H9 (cell line): ENCODE data around the gene RARB. TPM values are rescaled to one million over a fixed set of nuclear protein-coding genes. Genes with fewer than 3 reads are reported as not detected.

ENCODE experiments used
- DNase-seq: peaks from one replicate; pipeline ENCODE4 v3.0.0-alpha.2; 2017
- H2AFZ ChIP-seq: one replicate; pipeline ENCODE4 v1.6.1; 2013; ENCODE audit warnings: mild to moderate bottlenecking, low read length, control low read depth, moderate library complexity
- H2AK5ac ChIP-seq: 2 replicates; pipeline ENCODE4 v1.6.1; 2013; ENCODE audit warnings: low read length, control low read depth, mixed read lengths; ENCODE audit not compliant: insufficient read length
- H2BK120ac ChIP-seq: one replicate; pipeline ENCODE4 v1.6.1; 2013; ENCODE audit warnings: low read depth, mild to moderate bottlenecking, low read length, control low read depth, inconsistent platforms; ENCODE audit not compliant: poor library complexity, severe bottlenecking
- H2BK12ac ChIP-seq: 2 replicates; pipeline ENCODE4 v1.6.1; 2013; ENCODE audit warnings: low read length, control low read depth, mixed read lengths, low read depth; ENCODE audit not compliant: insufficient read length
- H2BK15ac ChIP-seq: 2 replicates; pipeline ENCODE4 v1.6.1; 2013; ENCODE audit warnings: low read depth, low read length, control low read depth
- H2BK20ac ChIP-seq: one replicate; pipeline ENCODE4 v1.6.1; 2013; ENCODE audit warnings: low read depth, mild to moderate bottlenecking, low read length, control low read depth, inconsistent platforms; ENCODE audit not compliant: poor library complexity, severe bottlenecking
- H2BK5ac ChIP-seq: 2 replicates; pipeline ENCODE4 v1.6.1; 2013; ENCODE audit warnings: low read length, control low read depth, mixed read lengths; ENCODE audit not compliant: insufficient read length
- H3K14ac ChIP-seq: 2 replicates; pipeline ENCODE4 v1.6.1; 2013; ENCODE audit warnings: low read length, control low read depth; ENCODE audit not compliant: insufficient read depth
- H3K18ac ChIP-seq: 2 replicates; pipeline ENCODE4 v1.6.1; 2013; ENCODE audit warnings: low read depth, mild to moderate bottlenecking, mixed read lengths, low read length, control low read depth; ENCODE audit not compliant: insufficient read length
- H3K23ac ChIP-seq: 2 replicates; pipeline ENCODE4 v1.6.1; 2013; ENCODE audit warnings: low read length, control low read depth, mixed read lengths, low read depth; ENCODE audit not compliant: insufficient read length
- H3K23me2 ChIP-seq: 2 replicates; pipeline ENCODE4 v1.6.1; 2013; ENCODE audit warnings: low read depth, mild to moderate bottlenecking, mixed read lengths, low read length, control low read depth; ENCODE audit not compliant: insufficient read length, poor library complexity, severe bottlenecking
- H3K27ac ChIP-seq: 2 replicates; pipeline ENCODE4 v1.5.1; 2013; ENCODE audit warnings: low read length, control low read depth, mixed read lengths, low read depth; ENCODE audit not compliant: insufficient read length
- H3K27me3 ChIP-seq: 2 replicates; pipeline ENCODE4 v1.6.1; 2013; ENCODE audit warnings: low read length, control low read depth, inconsistent platforms; ENCODE audit not compliant: insufficient read depth
- H3K4ac ChIP-seq: 2 replicates; pipeline ENCODE4 v1.6.1; 2013; ENCODE audit warnings: low read depth, mild to moderate bottlenecking, control low read depth, inconsistent platforms, low read length, moderate library complexity
- H3K4me1 ChIP-seq: 2 replicates; pipeline ENCODE4 v1.6.1; 2013; ENCODE audit warnings: low read length, control low read depth, inconsistent platforms; ENCODE audit not compliant: insufficient read depth
- H3K4me2 ChIP-seq: 2 replicates; pipeline ENCODE4 v1.6.1; 2013; ENCODE audit warnings: low read length, control low read depth, mixed read lengths; ENCODE audit not compliant: insufficient read length, insufficient read depth
- H3K56ac ChIP-seq: 2 replicates; pipeline ENCODE4 v1.6.1; 2013; ENCODE audit warnings: low read depth, mild to moderate bottlenecking, mixed read lengths, low read length, control low read depth; ENCODE audit not compliant: insufficient read length
- H3K79me1 ChIP-seq: 2 replicates; pipeline ENCODE4 v1.6.1; 2013; ENCODE audit warnings: low read depth, mild to moderate bottlenecking, moderate library complexity, low read length, control low read depth, inconsistent platforms; ENCODE audit not compliant: insufficient read depth, poor library complexity, severe bottlenecking
- H3K79me2 ChIP-seq: 2 replicates; pipeline ENCODE4 v1.6.1; 2013; ENCODE audit warnings: low read length, control low read depth, inconsistent platforms; ENCODE audit not compliant: insufficient read depth
- H3K9ac ChIP-seq: 2 replicates; pipeline ENCODE4 v1.6.1; 2013; ENCODE audit warnings: low read length, control low read depth, mixed read lengths; ENCODE audit not compliant: insufficient read length; ENCODE audit errors: extremely low read depth
- H3K9me3 ChIP-seq: one replicate; pipeline ENCODE4 v1.6.1; 2013; ENCODE audit warnings: low read depth, low read length, inconsistent platforms; ENCODE audit not compliant: control insufficient read depth
- H3T11ph ChIP-seq: one replicate; pipeline ENCODE4 v1.6.1; 2013; ENCODE audit warnings: mild to moderate bottlenecking, low read length, control low read depth, inconsistent platforms
- H4K20me1 ChIP-seq: one replicate; pipeline ENCODE4 v1.6.1; 2013; ENCODE audit not compliant: control insufficient read depth, insufficient read length, insufficient read depth
- H4K5ac ChIP-seq: 2 replicates; pipeline ENCODE4 v1.6.1; 2013; ENCODE audit warnings: low read depth, mild to moderate bottlenecking, mixed read lengths, low read length, control low read depth; ENCODE audit not compliant: insufficient read length
- H4K8ac ChIP-seq: replicated peaks from 2 replicates; pipeline ENCODE4 v1.6.1; 2013; ENCODE audit warnings: low read length, control low read depth, mixed read lengths, low read depth; ENCODE audit not compliant: insufficient read length
- H4K91ac ChIP-seq: 2 replicates; pipeline ENCODE4 v1.6.1; 2013; ENCODE audit warnings: low read depth, mild to moderate bottlenecking, moderate library complexity, mixed read lengths, low read length, control low read depth; ENCODE audit not compliant: insufficient read length
- H3K27ac Mint-ChIP-seq, 3 experiments: 2 replicates in 2 of 3; 3 replicates in 1 of 3; pipeline ENCODE4 v1.8.0; 2020 to 2021; ENCODE audit warnings: mixed read lengths in 3 of 3, mild to moderate bottlenecking in 1 of 3, moderate library complexity in 1 of 3
- H3K27me3 Mint-ChIP-seq: 2 replicates; pipeline ENCODE4 v1.8.0; 2021; ENCODE audit warnings: low read depth, mild to moderate bottlenecking, moderate library complexity, mixed read lengths
- H3K36me3 Mint-ChIP-seq, 3 experiments: 2 replicates in 2 of 3; 3 replicates in 1 of 3; pipeline ENCODE4 v1.8.0; 2020 to 2021; ENCODE audit warnings: low read depth in 3 of 3, mixed read lengths in 3 of 3; ENCODE audit not compliant: insufficient read depth in 1 of 3
- H3K4me1 Mint-ChIP-seq, 2 experiments: 2 replicates each; pipeline ENCODE4 v1.8.0; 2020; ENCODE audit warnings: mixed read lengths in 2 of 2
- H3K4me3 Mint-ChIP-seq, 2 experiments: 2 replicates in 1 of 2; 3 replicates in 1 of 2; pipeline ENCODE4 v1.8.0; 2020 to 2021; ENCODE audit warnings: mild to moderate bottlenecking in 2 of 2, mixed read lengths in 2 of 2, moderate library complexity in 1 of 2
- H3K9me3 Mint-ChIP-seq, 2 experiments: 2 replicates in 1 of 2; 3 replicates in 1 of 2; pipeline ENCODE4 v1.8.0; 2020; ENCODE audit warnings: mild to moderate bottlenecking in 2 of 2, mixed read lengths in 2 of 2, moderate library complexity in 1 of 2
- CTCF ChIP-seq: fragments of 200-600 bp; sonication (generic); conservative IDR thresholded peaks from 3 replicates; pipeline ENCODE4 v1.8.0; 2021; ENCODE audit warnings: antibody characterized with exemption, mild to moderate bottlenecking
- WGBS: extraction: QIAGEN DNeasy Blood & Tissue Kit; methylation state at CpG from one replicate; pipeline ENCODE4 v1.1.7; 2013; ENCODE audit warnings: missing lambda C conversion rate, low lambda C conversion rate, mixed read lengths; ENCODE audit not compliant: insufficient read length; ENCODE audit errors: extremely low coverage; 5-methylcytosine and 5-hydroxymethylcytosine counted together
- total RNA-seq: library from RNA; stranded (reverse); gene quantifications from 2 replicates; pipeline ENCODE4 v1.2.1, GENCODE V29; 2021

The RARB gene
- total RNA-seq, 1 experiment from 2014 or later: 0.22 TPM

GRCh38 chr3:25447285-25447684 is 19.2 kb downstream of the RARB start:
- no peak overlapping the region for H3K18ac ChIP-seq
- H3K79me2 ChIP-seq: no peaks in the 10 kb centered on the region
- peaks cover 2% of the 10 kb centered on the region; the same call in 1 of the 2 replicates for H3K4me1 ChIP-seq
- H4K91ac ChIP-seq: no peak overlapping the region
- no peak for TF ChIP-seq CTCF
- no peak overlapping the region for H2BK5ac ChIP-seq
- Mint-ChIP-seq H3K36me3 (no peaks in the 10 kb centered on the region), H3K27ac (peak overlapping the region in 1 of 3 experiments; percentile 45; a peak in 1 of 7 replicates), H3K27me3 (no peaks in the 10 kb centered on the region), H3K9me3 (no peaks in the 10 kb centered on the region), H3K4me3 (no peak overlapping the region), H3K4me1 (peaks cover 19 to 21% of the 10 kb centered on the region in 2 experiments)
- no peak overlapping the region for H3K9ac ChIP-seq
- H3K23me2 ChIP-seq: no peaks in the 10 kb centered on the region
- no peak overlapping the region for H2AK5ac ChIP-seq
- no peak overlapping the region for H3K27ac ChIP-seq
- no peak overlapping the region for H2BK20ac ChIP-seq
- no peak overlapping the region for H2AFZ ChIP-seq
- no peak overlapping the region for H2BK12ac ChIP-seq
- H3K14ac ChIP-seq: no peak overlapping the region
- H3K4ac ChIP-seq: no peak overlapping the region
- no peak overlapping the region for H3T11ph ChIP-seq
- H3K23ac ChIP-seq: no peak overlapping the region
- no peak for DNase-seq
- H2BK15ac ChIP-seq: no peak overlapping the region
- no peaks in the 10 kb centered on the region for H3K9me3 ChIP-seq
- no peaks in the 10 kb centered on the region for H3K79me1 ChIP-seq
- H4K8ac ChIP-seq: no peak overlapping the region
- WGBS: no CpG with 5 or more reads among the region's 3 CpGs
- no peaks in the 10 kb centered on the region for H4K20me1 ChIP-seq
- H3K27me3 ChIP-seq: no peaks in the 10 kb centered on the region; the same call in 1 of the 2 replicates
- no peak overlapping the region for H3K4me2 ChIP-seq
- no peak overlapping the region for H3K56ac ChIP-seq
- H4K5ac ChIP-seq: no peak overlapping the region
- no peak overlapping the region for H2BK120ac ChIP-seq
